ENCODE data around the gene AHI1. TPM values are rescaled to one million over a fixed set of nuclear protein-coding genes. Genes with fewer than 3 reads are reported as not detected.

The AHI1 gene
- total and polyA plus RNA-seq, 3 donors from 2014 or later, result 33.9 to 93.1 (median 56.4) TPM

DNA sequence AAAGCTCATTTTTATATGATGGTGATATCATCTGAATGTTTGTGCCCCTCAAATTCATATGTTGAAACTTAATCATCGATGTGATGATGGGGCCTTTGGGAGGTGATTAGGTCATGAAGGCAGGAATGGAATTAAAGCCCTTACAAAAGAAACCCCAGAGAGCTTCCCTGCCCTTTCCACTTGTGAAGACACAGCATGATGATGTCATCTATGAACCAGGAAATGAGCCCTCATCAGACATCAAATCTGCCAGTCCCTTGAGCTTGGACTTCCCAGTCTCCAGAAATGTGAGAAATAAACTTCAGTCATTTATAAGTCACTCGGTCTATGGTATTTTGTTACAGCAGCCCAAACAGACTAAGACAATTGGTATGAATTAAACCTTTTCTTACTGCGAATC, 163.4 kb downstream of the AHI1 start:
- Histone ChIP-seq H3K4me3 (no peak overlapping the region), H3K9me3 (no peaks in the 10 kb centered on the region), H3K27me3 (no peaks in the 10 kb centered on the region), H3K36me3 (ENCODE audit: low read depth, missing control alignments) (no peaks in the 10 kb centered on the region), H3K27ac (no peak overlapping the region), H3K4me1 (no peaks in the 10 kb centered on the region)
- intact Hi-C loops (cut with DNase I; ENCODE audit: low total_unique reads), result no loop called here
- DNase-seq, result no peak
- TF ChIP-seq, protein P1, sequence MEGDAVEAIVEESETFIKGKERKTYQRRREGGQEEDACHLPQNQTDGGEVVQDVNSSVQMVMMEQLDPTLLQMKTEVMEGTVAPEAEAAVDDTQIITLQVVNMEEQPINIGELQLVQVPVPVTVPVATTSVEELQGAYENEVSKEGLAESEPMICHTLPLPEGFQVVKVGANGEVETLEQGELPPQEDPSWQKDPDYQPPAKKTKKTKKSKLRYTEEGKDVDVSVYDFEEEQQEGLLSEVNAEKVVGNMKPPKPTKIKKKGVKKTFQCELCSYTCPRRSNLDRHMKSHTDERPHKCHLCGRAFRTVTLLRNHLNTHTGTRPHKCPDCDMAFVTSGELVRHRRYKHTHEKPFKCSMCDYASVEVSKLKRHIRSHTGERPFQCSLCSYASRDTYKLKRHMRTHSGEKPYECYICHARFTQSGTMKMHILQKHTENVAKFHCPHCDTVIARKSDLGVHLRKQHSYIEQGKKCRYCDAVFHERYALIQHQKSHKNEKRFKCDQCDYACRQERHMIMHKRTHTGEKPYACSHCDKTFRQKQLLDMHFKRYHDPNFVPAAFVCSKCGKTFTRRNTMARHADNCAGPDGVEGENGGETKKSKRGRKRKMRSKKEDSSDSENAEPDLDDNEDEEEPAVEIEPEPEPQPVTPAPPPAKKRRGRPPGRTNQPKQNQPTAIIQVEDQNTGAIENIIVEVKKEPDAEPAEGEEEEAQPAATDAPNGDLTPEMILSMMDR (IDR thresholded peaks at IDR 0.05), result no peak
- TF ChIP-seq POLR2A (IDR thresholded peaks at IDR 0.05), result no peak
- 92 to 96% methylated on average over 3 of the region's 3 CpGs for WGBS, 2 donors

DNA sequence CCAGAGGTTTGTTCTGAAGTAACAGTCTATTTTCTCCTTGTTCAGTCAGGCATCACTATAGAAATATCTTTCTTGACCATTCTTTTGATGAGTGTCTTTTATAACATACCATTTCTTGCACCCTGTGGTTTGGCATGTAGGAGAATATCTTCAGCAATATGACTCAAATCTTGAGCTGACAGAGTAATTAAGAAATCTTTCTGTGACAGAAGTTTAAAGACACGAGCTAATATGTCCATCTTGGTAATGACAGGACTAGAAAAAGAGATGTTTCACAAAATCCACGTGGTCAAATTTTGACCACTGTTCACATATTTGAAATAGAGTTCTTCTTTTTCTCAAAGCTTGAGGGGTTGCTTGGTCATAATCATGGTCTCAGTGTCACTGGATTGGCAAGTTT, 166.5 kb downstream of the AHI1 start:
- no peak for DNase-seq
- Histone ChIP-seq H3K9me3 (no peaks in the 10 kb centered on the region), H3K36me3 (ENCODE audit: low read depth, missing control alignments) (no peaks in the 10 kb centered on the region), H3K4me3 (no peak overlapping the region), H3K27me3 (no peaks in the 10 kb centered on the region), H3K27ac (no peak overlapping the region), H3K4me1 (no peaks in the 10 kb centered on the region)
- 85 to 94% methylated on average over 2 of the region's 2 CpGs for WGBS, 2 donors
- intact Hi-C loops (cut with DNase I; ENCODE audit: low total_unique reads), result no loop called here
- TF ChIP-seq, protein P1 (IDR thresholded peaks at IDR 0.05), result no peak
- TF ChIP-seq POLR2A (IDR thresholded peaks at IDR 0.05), result no peak

DNA sequence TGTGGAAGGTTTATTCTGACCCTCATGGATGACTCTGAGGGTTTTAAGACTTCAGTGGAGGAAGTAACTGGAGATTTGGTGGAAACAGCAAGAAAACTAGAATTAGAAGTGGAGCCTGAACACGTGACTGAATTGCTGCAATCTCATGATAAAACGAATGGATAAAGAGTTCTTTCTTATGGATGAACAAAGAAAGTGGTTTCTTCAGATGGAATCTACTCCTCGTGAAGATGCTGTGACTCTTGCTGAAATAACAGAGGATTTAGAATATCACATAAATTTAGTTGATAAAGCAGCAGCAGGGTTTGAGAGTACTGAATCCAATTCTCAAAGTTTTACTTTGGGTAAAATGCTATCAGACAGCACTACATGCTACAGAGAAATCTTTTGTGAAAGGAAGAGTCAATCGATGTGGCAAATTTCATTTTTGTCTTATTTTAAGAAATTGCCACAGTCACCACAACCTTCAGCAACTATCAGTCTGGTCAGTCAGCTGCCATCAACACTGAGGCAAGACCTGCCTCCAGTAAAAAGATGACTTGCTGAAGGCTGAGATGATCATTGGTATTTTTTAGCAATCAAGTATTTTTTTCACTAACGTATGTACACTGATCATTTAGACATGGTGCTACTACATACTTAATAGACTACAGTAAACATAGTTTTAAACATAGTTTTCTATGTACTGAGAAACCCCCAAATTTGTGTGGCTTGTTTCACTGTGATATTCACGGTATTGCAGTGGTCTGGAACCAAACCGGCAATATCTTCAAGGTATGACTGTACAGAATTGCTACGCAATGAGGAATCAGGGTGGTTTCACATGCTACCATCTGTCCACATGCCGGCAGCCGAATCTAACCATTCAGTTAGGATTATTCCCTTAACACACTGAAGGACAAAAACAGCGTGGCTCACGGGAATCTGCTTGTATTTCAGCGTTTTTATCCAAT, 167.4 kb downstream of the AHI1 start:
- Histone ChIP-seq H3K4me1 (no peaks in the 10 kb centered on the region), H3K4me3 (no peak overlapping the region), H3K27ac (no peak overlapping the region), H3K36me3 (ENCODE audit: low read depth, missing control alignments) (no peaks in the 10 kb centered on the region), H3K27me3 (no peaks in the 10 kb centered on the region), H3K9me3 (no peaks in the 10 kb centered on the region)
- intact Hi-C loops (cut with DNase I; ENCODE audit: low total_unique reads), result no loop called here
- TF ChIP-seq, protein P1 (IDR thresholded peaks at IDR 0.05), result no peak
- no peak for TF ChIP-seq POLR2A (IDR thresholded peaks at IDR 0.05)
- DNase-seq, result no peak
- 93 to 94% methylated on average over 13 of the region's 13 CpGs for WGBS, 2 donors

DNA sequence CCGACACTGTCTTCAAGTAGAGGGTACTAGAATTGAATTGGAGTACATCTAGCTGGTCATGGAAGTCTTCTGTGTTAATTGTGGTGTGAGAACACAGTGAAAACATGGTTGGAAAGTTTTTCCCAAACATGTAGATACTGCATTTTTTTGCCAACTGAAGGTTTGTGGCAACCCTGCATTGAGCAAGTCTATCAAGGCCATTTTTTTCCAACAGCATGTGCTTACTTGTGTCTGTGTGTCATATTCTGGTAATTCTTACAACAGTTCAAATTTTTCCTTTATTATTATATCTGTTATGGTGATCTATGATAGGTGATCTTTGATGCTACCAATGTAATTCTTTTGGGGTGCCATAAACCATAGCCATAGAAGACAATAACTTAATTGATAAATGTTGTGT, 169.4 kb downstream of the AHI1 start:
- intact Hi-C loops (cut with DNase I; ENCODE audit: low total_unique reads), result no loop called here
- Histone ChIP-seq H3K4me1 (no peaks in the 10 kb centered on the region), H3K9me3 (no peaks in the 10 kb centered on the region), H3K36me3 (ENCODE audit: low read depth, missing control alignments) (no peaks in the 10 kb centered on the region), H3K4me3 (no peak overlapping the region), H3K27ac (no peak overlapping the region), H3K27me3 (no peaks in the 10 kb centered on the region)
- DNase-seq, result no peak
- WGBS, 2 donors, result 90 to 95% methylated on average over 1 of the region's 1 CpG
- TF ChIP-seq POLR2A (IDR thresholded peaks at IDR 0.05), result no peak
- TF ChIP-seq, protein P1 (IDR thresholded peaks at IDR 0.05), result no peak

All from testis (tissue), 3 donors.